ENCODE measurements around the gene CCN5.

The CCN5 gene

DNA sequence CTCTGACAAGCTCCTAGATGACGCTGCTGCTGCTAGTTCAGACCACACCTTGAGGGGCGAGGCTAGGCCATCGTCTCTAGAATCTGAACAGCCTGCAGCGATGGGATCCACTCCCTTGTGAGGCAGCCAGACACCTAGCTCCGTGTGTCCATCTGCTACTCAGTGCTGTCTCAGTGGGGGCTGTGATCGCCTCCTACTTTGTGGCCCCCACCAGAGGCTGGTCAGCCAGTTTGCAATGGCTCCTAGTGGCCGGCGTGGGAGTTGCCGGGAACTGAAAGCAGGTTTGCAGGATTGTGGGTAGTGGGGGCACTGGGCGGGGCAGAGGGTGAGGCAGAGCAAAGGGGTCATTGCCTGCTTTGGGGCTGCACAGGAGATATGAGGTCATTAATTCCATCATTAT is 2.8 kb downstream of the CCN5 start:
- DNase-seq = no peak

DNA sequence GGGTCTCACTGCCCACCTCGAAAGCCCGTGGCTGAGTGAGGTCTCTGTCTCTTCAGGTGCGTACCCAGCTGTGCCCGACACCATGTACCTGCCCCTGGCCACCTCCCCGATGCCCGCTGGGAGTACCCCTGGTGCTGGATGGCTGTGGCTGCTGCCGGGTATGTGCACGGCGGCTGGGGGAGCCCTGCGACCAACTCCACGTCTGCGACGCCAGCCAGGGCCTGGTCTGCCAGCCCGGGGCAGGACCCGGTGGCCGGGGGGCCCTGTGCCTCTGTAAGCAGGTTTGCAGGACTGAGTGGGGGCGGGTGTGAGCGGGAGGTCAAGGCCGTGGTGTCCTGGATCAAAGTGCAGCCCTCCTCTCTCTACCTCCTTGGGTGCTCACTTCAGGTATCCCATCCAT is 4.7 kb downstream of the CCN5 start:
- DNase-seq = no peak

- DNase-seq = no peak
Observed at GRCh38 chr20:44720621-44720996, 5.4 kb downstream of the CCN5 start.

GRCh38 chr20:44720997-44721784 is 6.0 kb downstream of the CCN5 start:
- no peak for DNase-seq

GRCh38 chr20:44721785-44722054 is 6.6 kb downstream of the CCN5 start:
- DNase-seq = no peak

GRCh38 chr20:44722990-44723389 is 7.8 kb downstream of the CCN5 start:
- DNase-seq = no peak

- DNase-seq = no peak
Observed at GRCh38 chr20:44723391-44723790, 8.2 kb downstream of the CCN5 start.

GRCh38 chr20:44723798-44724362 is 8.7 kb downstream of the CCN5 start:
- DNase-seq = no peak

GRCh38 chr20:44724423-44725091 is 9.4 kb downstream of the CCN5 start:
- no peak for DNase-seq

DNA sequence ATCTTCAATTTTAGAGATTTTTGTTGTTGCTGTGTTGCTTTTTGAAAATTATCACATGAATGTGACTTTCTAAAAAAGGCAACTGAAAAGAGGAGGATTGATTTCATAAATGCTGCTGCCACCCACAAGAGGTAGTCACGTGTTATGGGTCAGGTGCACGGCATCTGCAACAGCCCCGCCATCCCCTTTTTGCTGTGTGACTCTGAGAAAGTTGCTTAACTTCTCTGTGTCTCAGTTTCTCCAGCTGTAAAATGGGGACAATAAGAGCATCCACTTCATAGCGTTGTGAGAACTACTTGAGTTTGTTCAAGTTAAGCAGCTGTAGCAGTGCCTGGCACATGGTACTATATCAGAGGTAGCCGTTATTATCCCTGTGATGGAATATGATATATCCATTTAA is 10.7 kb downstream of the CCN5 start:
- DNase-seq = no peak

- no peak for DNase-seq
Observed at GRCh38 chr20:44727039-44727438, 11.9 kb downstream of the CCN5 start.

DNA sequence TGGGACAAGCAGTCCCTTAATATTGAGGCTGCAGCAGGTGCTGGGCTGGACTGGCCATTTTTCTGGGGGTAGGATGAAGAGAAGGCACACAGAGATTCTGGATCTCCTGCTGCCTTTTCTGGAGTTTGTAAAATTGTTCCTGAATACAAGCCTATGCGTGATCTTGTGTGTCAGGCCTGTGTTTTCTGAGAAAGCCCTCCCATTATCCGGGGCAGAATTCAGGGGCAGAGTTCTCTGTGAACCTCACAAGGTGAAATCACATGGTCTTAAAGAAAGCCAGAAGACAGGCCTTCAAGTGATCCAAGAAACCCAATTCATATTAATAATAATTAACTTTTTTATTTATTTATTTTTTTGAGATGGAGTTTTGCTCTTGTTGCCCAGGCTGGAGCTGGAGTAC is 12.5 kb downstream of the CCN5 start:
- DNase-seq = no peak

- no peak for DNase-seq
Observed at GRCh38 chr20:44728801-44729443, 13.8 kb downstream of the CCN5 start.

- no peak for DNase-seq
Observed at GRCh38 chr20:44730441-44730840, 15.3 kb downstream of the CCN5 start.

GRCh38 chr20:44731657-44732056 is 16.5 kb downstream of the CCN5 start:
- no peak for DNase-seq

- no peak for DNase-seq
Observed at GRCh38 chr20:44732327-44732726, 17.2 kb downstream of the CCN5 start.

GRCh38 chr20:44733341-44734069 is 18.3 kb downstream of the CCN5 start:
- peak; percentile 54 for DNase-seq

- no peak for DNase-seq
Observed at GRCh38 chr20:44734938-44735337, 19.8 kb downstream of the CCN5 start.

GRCh38 chr20:44735816-44736169 is 20.6 kb downstream of the CCN5 start:
- no peak for DNase-seq

DNA sequence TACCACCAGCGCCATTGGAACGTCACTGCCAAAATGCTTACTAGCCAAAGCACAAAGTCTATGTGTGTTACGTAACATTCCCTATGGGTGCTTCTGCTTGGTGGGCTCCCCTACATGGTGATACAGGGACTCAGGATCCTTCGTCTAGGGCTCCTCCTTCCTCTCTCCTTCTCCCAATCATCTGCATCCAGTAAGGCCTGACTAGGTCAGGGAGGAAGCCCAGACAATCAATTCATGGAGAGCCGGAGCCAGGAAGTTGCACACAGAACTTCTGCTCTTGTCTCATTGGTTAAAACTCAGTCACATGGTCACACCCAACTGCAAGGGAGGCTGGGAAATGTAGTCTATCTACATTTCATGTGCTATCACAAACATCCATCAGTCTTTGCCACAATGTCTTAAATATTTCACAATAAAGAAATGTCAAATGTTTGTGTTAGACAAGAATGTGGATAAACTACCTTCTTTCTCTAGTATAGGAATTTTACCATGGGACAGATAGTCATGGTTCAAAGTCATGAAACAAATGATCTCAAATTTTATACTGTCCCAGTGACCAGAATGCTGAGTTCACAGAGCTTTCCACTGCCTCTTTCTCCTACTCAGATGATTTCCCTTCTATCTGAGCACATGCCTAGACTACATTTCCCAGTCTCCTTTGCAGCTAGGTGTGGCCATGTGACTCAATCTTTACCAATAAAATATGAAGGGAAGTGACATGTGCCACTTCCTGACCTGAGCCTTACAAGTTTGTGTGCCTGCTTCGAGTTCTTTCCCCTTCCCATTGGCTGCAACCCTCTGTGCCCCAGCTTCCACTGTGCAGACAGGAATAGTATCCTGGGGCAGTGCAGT is 21.2 kb downstream of the CCN5 start:
- peak; percentile 61 for DNase-seq

DNA sequence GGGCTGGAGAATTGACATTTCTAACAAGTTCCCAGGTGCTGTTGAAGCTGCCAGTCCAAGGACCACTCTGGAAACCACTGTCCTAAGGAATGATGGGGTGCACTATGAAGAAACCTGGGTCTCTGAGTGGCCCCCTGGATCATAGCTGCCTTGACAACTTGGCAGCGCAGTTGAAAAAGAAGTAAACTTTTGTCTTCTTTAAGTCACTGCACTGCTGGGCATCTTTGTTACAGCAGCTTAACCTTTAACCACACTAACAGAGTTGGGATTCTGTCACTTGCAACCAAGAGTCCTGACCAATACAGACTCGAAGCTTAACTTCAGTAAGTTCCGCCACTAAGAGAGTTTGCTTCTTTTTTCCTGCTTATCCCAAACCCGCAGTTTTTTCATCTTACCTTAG is 21.9 kb downstream of the CCN5 start:
- DNase-seq = no peak

DNA sequence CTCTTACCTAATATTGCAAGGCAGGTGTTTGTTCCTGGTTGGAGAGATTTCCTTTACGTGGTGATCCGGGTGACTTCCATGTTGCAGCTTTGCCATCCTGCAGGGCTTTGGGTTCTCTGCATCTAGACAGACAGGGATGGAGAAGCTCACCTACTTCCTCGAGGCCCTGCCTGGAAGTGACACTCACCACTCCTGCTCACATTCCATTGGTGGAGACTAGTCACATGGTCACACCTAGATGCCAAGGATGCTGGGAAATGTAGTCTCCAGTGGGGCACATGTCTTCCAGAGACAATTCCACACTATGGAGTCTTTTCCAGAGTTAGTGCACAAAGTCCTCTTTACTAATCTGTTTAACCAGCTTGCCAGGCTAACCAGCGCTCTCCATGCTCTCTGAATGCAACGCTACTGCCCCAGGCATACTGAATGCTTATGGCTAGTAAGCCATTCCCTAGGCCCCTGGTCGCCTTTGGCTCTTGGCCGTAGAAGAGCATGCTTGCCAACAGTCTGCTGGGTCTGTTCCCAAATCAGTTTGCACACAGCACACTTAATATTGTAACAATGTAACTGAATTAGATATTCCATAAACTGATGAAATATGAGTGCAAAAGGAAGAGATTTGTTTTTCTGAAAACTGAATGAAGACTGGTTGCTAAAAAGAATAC is 23.8 kb downstream of the CCN5 start:
- peak; percentile 62 for DNase-seq

Data from CD4-positive, alpha-beta T cell treated with Interleukin-21 for 1 hour (primary cell).